ENCODE data around the gene RFFL. TPM values are rescaled to one million over a fixed set of nuclear protein-coding genes. Genes with fewer than 3 reads are reported as not detected.

Gene RFFL
- total RNA-seq, 6 experiments from 2014 or later = 12.0 to 18.5 (median 13.6) TPM

- Mint-ChIP-seq H3K9me3 (no peaks in the 10 kb centered on the region), H3K27ac (no peak overlapping the region), H3K4me1 (ENCODE audit: low read depth) (peaks cover 24% of the 10 kb centered on the region), H3K36me3 (ENCODE audit: low read depth) (no peaks in the 10 kb centered on the region), H3K27me3 (ENCODE audit: insufficient read depth) (peaks cover 1% of the 10 kb centered on the region; the same call in 1 of the 2 replicates), H3K4me3 (no peak overlapping the region)
- no peak for TF ChIP-seq CTCF (IDR thresholded peaks at IDR 0.05)
- DNase-seq = no peak
Measured at GRCh38 chr17:34996422-34997285, 66.9 kb downstream of the RFFL start.

GRCh38 chr17:34993031-34993430 is 70.5 kb downstream of the RFFL start:
- TF ChIP-seq CTCF (IDR thresholded peaks at IDR 0.05) = no peak
- Mint-ChIP-seq H3K27ac (no peak overlapping the region), H3K9me3 (no peaks in the 10 kb centered on the region), H3K4me3 (no peak overlapping the region), H3K27me3 (ENCODE audit: insufficient read depth) (no peaks in the 10 kb centered on the region; the same call in 1 of the 2 replicates), H3K36me3 (ENCODE audit: low read depth) (peaks cover 8% of the 10 kb centered on the region; the same call in 1 of the 2 replicates), H3K4me1 (ENCODE audit: low read depth) (peaks cover 20% of the 10 kb centered on the region)
- no peak for DNase-seq

- no peak for TF ChIP-seq CTCF (IDR thresholded peaks at IDR 0.05)
- H3K4me3 Mint-ChIP-seq = no peak overlapping the region
- no peaks in the 10 kb centered on the region for H3K9me3 Mint-ChIP-seq
- DNase-seq = no peak
- peaks cover 8% of the 10 kb centered on the region; the same call in 1 of the 2 replicates for H3K36me3 Mint-ChIP-seq (ENCODE audit: low read depth)
- no peak overlapping the region for H3K27ac Mint-ChIP-seq
- peaks cover 12% of the 10 kb centered on the region for H3K4me1 Mint-ChIP-seq (ENCODE audit: low read depth)
- no peaks in the 10 kb centered on the region; the same call in 1 of the 2 replicates for H3K27me3 Mint-ChIP-seq (ENCODE audit: insufficient read depth)
Measured at GRCh38 chr17:34991606-34992005, 71.9 kb downstream of the RFFL start.

- no peak overlapping the region for H3K27ac Mint-ChIP-seq
- peaks cover 12% of the 10 kb centered on the region for H3K4me1 Mint-ChIP-seq (ENCODE audit: low read depth)
- peaks cover 12% of the 10 kb centered on the region; the same call in 1 of the 2 replicates for H3K36me3 Mint-ChIP-seq (ENCODE audit: low read depth)
- no peak overlapping the region for H3K4me3 Mint-ChIP-seq
- no peaks in the 10 kb centered on the region; the same call in 1 of the 2 replicates for H3K27me3 Mint-ChIP-seq (ENCODE audit: insufficient read depth)
- DNase-seq = no peak
- no peak for TF ChIP-seq CTCF (IDR thresholded peaks at IDR 0.05)
- no peaks in the 10 kb centered on the region for H3K9me3 Mint-ChIP-seq
Measured at GRCh38 chr17:34990921-34991365, 72.6 kb downstream of the RFFL start.

- Mint-ChIP-seq H3K9me3 (no peaks in the 10 kb centered on the region), H3K4me3 (no peak overlapping the region)
Measured at GRCh38 chr17:34989473-34989872, 74.0 kb downstream of the RFFL start.

More at GRCh38 chr17:34989473-34989872, 74.0 kb downstream of the RFFL start:
- no peak overlapping the region for H3K27ac Mint-ChIP-seq
- no peak for DNase-seq
- H3K4me1 Mint-ChIP-seq (ENCODE audit: low read depth) = peaks cover 12% of the 10 kb centered on the region
- no peaks in the 10 kb centered on the region; the same call in 1 of the 2 replicates for H3K27me3 Mint-ChIP-seq (ENCODE audit: insufficient read depth)
- TF ChIP-seq CTCF (IDR thresholded peaks at IDR 0.05) = no peak
- H3K36me3 Mint-ChIP-seq (ENCODE audit: low read depth) = peaks cover 13% of the 10 kb centered on the region; the same call in 1 of the 2 replicates

Data from HFFc6 (cell line).